Measurements from ENCODE around the gene TNXB.
A peak's percentile ranks its signal among the peaks of the same experiment; 100 is the strongest.
"Not testable (repeated sequence)": the region's sequence is repeated elsewhere in the genome, so short reads cannot be mapped to it uniquely, and the experiment has no call there.

The TNXB gene

GRCh38 chr6:32109114-32109764 is at the start of gene TNXB:
TSS of gene TNXB (minus strand) at chr6:32109338. CDS start at chr6:32098198, 11,140 bp downstream.
- peak; percentile 17 for ATAC-seq
- DNase-seq: no peak

DNA sequence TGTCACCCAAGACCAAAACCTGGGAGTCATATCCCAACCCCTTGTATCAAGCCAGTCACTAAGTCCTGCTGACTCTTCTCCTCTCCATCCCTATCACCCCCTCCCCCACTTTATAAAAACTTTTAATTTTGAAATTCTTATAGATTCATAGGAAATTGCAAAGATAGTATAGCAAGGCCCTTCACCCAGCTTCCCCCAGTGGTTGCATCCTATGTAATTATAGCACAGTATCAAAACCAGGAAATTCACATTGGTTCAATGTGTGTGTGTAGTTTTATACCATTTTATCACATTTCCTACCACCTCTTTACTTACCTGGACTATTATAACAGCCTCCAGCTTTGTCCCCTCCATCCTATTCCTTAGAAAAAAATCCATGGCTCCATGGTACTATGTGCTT is 48.9 kb upstream of the TNXB start:
- DNase-seq: no peak
- ATAC-seq: no peak

- no peak for ATAC-seq
- no peak for DNase-seq
These were observed 47.8 kb upstream of the TNXB start for GRCh38 chr6:32156891-32157290.

- ATAC-seq (peak; percentile 62), DNase-seq (peak; percentile 62)
These were observed 45.5 kb upstream of the TNXB start for GRCh38 chr6:32154514-32155161.

DNA sequence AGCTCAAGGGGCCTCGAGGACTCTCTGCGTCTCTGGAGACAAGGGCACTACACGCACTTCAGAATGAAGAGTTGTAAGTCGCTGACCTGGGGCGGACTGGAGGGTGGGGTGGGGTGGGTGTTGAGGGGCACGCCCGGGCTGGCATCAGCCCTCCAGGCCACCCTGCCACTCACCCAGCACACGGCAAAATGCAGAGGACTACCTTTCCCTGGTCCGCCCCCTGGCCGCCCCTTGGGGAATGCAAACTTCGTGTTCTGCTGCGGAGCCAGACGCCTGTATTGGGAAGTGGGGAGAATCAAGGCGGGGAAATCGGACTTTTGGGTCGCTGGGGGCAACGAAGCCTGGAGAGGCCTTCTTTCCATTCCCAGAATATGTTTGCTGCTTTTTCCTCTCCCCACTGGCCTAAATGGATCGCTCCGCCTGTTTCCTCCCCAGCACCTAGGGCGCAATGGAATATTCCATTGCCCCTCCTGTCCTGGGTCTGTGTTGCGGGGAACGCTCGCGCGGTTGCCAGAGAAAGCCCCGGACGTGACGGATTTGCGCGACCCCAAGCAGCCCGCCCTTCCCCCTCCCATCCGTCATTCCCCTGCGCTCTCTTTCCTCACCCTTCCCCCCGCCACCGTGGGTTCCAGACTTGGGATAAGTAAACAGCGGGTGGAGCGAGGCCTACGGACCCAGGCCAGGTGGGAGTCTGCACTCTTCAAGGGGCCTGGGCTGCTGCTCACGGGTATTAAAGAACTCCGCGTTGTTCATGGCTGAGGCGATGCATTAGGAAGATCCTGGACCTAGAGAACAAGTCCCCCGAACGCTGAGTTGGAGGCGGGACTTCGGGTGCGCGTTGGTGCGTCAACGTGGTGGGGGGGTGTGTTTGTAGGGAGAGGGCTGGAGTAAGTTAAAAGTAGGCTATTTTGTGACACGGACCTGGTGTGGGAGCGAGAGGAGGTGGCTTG is 44.7 kb upstream of the TNXB start, which contains the start of gene PPT2:
PPT2 (plus strand) TSS at position 578 of the 950 bp plus-strand sequence. CDS start 454 bp downstream, outside the sequence.
- ATAC-seq: peak; percentile 89

GRCh38 chr6:32152769-32153563 is 43.8 kb upstream of the TNXB start:
- DNase-seq (peak; percentile 26), ATAC-seq (no peak)

More for the DNA sequence above, 44.7 kb upstream of the TNXB start, which contains the start of gene PPT2:
- peak; percentile 91 for DNase-seq

DNA sequence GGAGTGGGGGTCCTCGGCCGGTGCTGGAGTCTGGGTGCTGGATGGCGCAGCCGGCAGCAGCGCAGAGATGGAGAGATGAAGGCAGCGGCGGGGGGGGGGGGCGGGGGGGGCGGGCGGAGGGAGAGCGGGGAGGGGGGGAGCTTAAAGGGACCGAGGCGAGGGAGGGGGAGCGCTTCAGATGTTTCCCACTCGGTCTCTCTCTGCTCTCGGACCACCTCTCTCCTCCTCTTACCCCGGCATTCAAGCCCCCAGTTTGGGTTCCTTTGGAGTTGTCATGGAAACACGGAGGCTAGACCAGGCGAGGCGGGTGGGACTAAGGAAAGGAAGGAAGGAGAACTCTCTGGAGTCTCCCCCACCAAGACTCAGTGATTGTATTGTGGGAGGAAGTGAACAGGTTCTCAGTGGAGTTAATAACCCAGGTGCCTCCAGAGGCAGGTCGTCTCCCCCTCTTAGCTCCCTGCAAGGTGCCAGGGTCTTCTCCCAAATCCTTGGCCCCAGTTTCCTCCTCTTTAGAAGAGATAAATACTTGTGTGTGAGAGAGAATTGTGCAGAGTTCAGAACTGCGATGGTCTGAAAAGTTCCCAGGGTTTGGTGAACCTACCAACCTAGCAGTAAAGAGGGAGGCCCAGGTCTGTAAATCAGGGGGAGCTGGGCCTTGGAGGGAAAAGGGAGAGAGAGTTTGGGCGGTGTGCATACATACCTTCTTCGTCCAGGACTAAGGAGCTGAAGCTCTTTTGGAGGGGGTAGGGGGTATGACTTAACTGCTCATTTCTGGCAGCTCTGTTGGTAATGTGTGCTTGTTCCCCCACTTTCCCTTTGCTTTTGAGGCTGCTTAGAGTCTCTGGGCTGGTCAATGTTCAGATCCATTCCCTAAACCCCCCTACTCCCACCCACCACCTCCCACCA is 43.0 kb upstream of the TNXB start, which contains the start of gene PRRT1:
PRRT1 (minus strand) TSS at position 77 of the 906 bp plus-strand sequence. CDS start 112 bp downstream, outside the sequence.
- ATAC-seq (no peak), DNase-seq (no peak)

- DNase-seq: no peak
- ATAC-seq: no peak
These were observed 42.2 kb upstream of the TNXB start for GRCh38 chr6:32151181-32151862.

DNA sequence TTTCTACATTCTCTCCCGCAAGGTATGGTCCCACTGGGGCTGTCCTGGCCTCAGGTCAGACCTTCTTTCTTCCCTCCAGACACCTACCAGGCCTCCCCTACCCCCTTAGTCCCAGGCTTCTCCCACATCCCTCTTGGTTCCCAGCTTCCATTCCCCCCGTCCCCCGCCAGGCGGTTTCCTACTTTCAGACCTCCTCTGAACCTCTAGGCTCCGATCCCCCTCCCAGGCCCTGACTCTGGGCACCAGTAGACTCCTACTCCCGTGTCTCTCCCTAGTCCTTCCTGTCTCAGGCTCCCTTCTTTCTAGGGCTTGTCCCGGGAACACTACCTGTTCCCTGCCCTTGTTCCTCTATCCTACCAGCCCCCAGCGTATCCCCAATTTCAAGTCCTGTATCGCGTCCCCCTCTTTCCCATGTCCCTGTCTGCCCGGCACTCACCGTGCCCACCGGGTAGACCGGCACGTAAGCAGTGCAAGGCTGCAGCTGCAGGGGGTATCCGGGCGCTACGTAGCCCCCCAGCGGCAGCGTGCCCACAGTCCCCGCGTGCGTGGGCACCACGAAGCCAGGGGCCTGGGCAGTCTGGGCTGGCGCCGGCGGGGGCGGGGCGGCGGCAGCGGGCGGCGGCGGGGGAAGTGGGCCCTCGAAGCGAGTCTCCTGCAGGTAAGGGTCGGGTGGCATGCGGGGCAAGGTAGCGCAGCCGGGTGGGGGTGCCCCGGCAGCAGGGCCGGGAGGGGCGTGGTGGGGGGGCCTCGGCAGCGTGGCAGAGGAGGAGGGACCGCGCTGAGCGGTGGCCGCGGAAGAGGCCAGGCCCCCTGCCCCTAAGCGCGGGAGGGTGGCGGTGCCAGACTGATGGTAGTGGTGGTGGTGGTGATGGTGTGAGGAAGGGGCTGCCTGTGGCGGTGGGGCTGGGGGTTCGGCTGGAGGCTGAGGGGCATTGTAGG is 41.1 kb upstream of the TNXB start:
- no peak for ATAC-seq
- no peak for DNase-seq

- DNase-seq (no peak), ATAC-seq (no peak)
These were observed 40.1 kb upstream of the TNXB start for GRCh38 chr6:32149092-32149755.

GRCh38 chr6:32148289-32149091 is 39.4 kb upstream of the TNXB start:
- DNase-seq: peak; percentile 80
- ATAC-seq: peak; percentile 35

DNA sequence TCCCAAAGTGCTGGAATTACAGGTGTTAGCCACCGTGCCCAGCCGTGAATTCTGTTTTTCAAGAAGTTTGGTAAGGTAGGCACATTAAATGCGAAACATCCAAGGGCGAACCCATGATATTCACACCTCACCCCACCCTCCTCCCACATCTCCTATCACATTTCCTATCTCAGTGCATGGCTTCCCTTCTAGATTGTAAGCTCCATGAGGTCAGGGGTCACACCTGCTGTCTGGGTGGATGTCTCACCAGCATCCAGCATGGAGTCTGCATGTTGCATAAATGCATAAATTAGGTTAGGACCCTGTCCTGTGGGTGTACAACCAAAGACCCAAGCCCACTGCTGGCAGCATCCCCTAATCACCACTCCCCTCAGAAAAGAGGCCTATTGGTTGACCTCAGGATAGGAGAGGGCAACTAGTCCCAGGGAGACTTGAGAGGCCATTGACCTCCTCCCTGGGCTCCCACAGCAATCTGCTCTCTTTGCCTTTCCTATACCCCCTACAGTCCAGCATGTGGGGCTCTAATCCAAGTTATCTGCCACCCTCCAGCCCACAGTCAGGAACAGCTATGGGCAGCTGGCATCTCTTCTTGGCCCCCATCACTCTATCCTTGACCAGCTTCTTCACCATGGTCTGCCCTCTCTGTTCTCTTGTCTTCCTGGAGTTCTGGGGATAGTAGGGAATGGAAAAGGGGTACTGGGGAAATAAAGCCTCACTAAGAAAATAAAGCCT is 38.4 kb upstream of the TNXB start:
- ATAC-seq (no peak), DNase-seq (no peak)

DNA sequence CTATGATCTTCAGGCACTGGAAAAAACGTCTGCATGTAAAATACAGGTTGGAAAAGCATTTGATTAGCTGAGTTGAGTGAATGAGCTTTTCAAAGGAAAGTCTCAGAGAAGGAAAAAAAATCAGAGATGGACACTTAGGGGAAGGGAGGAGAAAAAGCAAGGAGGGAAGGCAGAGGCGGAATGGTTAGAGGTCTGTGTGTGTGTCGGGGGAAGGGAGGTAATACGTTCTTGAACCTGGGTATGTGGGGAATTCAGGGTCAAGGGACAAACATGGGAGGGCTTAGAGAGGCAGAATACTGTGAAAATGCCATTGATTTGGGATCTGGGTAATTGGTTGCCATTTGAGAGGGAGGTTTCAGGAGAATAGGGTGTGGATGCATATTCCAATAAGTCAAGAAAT is 37.5 kb upstream of the TNXB start:
- DNase-seq: no peak
- ATAC-seq: no peak

DNA sequence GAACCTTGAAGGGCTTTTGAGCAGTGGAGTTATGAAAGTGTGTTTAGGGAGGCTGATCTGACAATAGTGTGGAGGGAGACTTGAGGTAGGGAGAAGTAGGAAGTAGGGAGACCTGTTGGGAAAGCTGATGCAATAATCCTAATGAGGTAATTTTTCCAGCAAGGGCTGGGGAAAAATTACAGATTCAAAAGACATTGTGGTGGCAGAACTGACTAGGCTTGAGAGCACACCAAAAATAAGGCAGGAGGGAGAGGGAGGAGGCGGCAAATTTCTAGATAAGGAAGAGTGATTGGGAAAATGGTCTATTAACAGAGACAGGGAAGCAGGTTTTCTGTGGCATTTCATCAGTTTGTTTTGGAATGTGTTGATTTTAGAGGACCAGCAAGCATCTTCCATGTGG is 37.1 kb upstream of the TNXB start:
- ATAC-seq: no peak

DNA sequence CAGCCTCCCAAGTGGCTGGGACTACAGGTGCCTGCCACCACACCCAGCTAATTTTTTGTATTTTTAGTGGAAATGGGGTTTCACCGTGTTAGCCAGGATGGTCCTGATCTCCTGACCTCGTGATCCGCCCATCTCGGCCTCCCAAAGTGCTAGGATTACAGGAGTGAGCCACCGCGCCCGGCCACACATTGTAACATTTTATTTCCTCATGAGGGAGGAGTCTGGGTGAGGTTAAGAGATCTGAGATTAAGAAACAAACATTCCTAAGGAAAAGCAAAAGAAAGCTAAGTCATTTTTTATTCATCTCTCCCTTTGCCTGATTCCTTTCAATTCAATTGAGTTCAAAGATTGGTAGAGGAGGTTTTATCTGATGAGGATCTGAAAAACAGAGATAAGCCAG is 35.1 kb upstream of the TNXB start:
- ATAC-seq: not testable (repeated sequence)

More for the DNA sequence above, 37.1 kb upstream of the TNXB start:
- no peak for DNase-seq

GRCh38 chr6:32140420-32141046 is 31.4 kb upstream of the TNXB start:
- ATAC-seq: no peak
- DNase-seq: no peak

More for the DNA sequence above, 35.1 kb upstream of the TNXB start:
- DNase-seq: not testable (repeated sequence)

Measured in stimulated activated naive CD8-positive, alpha-beta T cell treated with anti-CD3 and anti-CD28 coated beads, Interleukin-15, Interleukin-2, amounts not matched to agents 100 U/mL and 50 U/mL, for 24 hours (primary cell).